ENCODE measurements around the gene DZIP3.

DZIP3 gene

DNA sequence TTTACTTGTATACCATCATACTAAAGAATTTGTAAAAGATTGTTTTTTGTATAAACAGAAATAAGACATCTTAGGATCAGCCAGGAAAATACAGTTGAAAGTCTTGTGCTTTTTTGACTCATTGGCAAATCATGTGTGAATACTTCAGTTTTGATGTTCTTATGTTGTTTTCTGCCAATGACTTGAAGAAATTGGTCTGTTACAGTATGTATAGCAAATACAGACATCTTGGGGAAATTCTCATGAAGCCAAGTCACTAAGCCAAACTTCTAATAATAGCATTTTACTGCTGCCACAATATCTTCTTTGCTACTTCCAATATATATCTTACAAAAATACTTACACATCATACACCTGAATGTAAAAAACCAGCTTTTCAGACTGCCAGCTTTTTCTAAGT lies 83.2 kb downstream of the DZIP3 start:
- no peak for ATAC-seq

DNA sequence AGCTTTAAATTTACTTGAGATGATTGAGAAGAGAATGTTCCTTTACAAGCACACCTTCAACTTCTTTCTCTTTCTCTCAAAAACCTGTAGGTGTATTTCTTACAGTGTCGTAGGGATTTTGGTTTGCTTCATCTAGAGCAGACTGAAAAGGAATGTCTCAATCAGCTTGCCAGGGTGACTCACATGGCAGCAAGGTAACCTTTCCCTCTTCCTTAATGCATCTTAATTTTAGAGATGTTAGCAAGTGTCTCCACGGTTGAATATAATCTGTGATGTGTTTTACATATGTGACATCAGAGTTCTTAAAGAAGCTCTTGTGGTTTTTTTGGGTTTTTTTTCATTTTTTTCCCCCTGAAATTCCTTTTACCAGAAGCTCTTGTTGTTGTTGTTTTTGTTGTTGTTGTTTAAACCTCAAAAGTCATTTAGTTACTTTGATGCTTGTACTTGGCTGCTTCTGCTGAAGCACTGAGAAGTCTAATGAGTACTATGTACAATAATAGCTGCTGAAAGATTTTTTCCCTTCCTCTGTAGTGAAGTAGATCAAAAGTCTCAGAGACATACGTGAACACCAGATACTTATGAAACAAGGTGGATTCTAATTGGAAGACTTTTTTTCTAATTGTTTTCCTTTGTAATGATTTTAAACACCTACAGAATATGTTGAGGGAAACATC lies 84.6 kb downstream of the DZIP3 start:
- no peak for TF ChIP-seq TOX (CRISPR knock-in tag; IDR thresholded peaks at IDR 0.05; ENCODE audit: borderline replicate concordance)
- TF ChIP-seq, protein P1, sequence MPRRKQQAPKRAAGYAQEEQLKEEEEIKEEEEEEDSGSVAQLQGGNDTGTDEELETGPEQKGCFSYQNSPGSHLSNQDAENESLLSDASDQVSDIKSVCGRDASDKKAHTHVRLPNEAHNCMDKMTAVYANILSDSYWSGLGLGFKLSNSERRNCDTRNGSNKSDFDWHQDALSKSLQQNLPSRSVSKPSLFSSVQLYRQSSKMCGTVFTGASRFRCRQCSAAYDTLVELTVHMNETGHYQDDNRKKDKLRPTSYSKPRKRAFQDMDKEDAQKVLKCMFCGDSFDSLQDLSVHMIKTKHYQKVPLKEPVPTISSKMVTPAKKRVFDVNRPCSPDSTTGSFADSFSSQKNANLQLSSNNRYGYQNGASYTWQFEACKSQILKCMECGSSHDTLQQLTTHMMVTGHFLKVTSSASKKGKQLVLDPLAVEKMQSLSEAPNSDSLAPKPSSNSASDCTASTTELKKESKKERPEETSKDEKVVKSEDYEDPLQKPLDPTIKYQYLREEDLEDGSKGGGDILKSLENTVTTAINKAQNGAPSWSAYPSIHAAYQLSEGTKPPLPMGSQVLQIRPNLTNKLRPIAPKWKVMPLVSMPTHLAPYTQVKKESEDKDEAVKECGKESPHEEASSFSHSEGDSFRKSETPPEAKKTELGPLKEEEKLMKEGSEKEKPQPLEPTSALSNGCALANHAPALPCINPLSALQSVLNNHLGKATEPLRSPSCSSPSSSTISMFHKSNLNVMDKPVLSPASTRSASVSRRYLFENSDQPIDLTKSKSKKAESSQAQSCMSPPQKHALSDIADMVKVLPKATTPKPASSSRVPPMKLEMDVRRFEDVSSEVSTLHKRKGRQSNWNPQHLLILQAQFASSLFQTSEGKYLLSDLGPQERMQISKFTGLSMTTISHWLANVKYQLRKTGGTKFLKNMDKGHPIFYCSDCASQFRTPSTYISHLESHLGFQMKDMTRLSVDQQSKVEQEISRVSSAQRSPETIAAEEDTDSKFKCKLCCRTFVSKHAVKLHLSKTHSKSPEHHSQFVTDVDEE (CRISPR knock-in tag; IDR thresholded peaks at IDR 0.05), result no peak
- TF ChIP-seq CSDC2 (CRISPR knock-in tag; IDR thresholded peaks at IDR 0.05), result no peak
- no peak for TF ChIP-seq SNAI2 (CRISPR knock-in tag; IDR thresholded peaks at IDR 0.05)
- TF ChIP-seq ESRRG (CRISPR knock-in tag; IDR thresholded peaks at IDR 0.05), result no peak
- TF ChIP-seq, protein P2, sequence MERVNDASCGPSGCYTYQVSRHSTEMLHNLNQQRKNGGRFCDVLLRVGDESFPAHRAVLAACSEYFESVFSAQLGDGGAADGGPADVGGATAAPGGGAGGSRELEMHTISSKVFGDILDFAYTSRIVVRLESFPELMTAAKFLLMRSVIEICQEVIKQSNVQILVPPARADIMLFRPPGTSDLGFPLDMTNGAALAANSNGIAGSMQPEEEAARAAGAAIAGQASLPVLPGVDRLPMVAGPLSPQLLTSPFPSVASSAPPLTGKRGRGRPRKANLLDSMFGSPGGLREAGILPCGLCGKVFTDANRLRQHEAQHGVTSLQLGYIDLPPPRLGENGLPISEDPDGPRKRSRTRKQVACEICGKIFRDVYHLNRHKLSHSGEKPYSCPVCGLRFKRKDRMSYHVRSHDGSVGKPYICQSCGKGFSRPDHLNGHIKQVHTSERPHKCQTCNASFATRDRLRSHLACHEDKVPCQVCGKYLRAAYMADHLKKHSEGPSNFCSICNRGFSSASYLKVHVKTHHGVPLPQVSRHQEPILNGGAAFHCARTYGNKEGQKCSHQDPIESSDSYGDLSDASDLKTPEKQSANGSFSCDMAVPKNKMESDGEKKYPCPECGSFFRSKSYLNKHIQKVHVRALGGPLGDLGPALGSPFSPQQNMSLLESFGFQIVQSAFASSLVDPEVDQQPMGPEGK (CRISPR knock-in tag; IDR thresholded peaks at IDR 0.05; ENCODE audit: borderline replicate concordance), result no peak
- no peak for TF ChIP-seq ZFP3 (CRISPR knock-in tag; IDR thresholded peaks at IDR 0.05)
- no peak for TF ChIP-seq ZC3H10 (CRISPR knock-in tag; IDR thresholded peaks at IDR 0.05)
- TF ChIP-seq GLIS3 (CRISPR knock-in tag; IDR thresholded peaks at IDR 0.05), result no peak
- no peak for TF ChIP-seq ZNF565 (CRISPR knock-in tag; conservative IDR thresholded peaks at IDR 0.05; ENCODE audit: low read depth)
- TF ChIP-seq ZNF8 (CRISPR knock-in tag; IDR thresholded peaks at IDR 0.05), result no peak
- no peak for ATAC-seq

More for the DNA sequence above, 83.2 kb downstream of the DZIP3 start:
- TF ChIP-seq ESRRG (CRISPR knock-in tag; IDR thresholded peaks at IDR 0.05), result no peak
- TF ChIP-seq SNAI2 (CRISPR knock-in tag; IDR thresholded peaks at IDR 0.05), result no peak
- no peak for TF ChIP-seq OSR1 (CRISPR knock-in tag; IDR thresholded peaks at IDR 0.05)
- TF ChIP-seq, protein P1 (CRISPR knock-in tag; IDR thresholded peaks at IDR 0.05), result no peak
- no peak for TF ChIP-seq ZNF8 (CRISPR knock-in tag; IDR thresholded peaks at IDR 0.05)
- TF ChIP-seq PPARA (CRISPR knock-in tag; IDR thresholded peaks at IDR 0.05; ENCODE audit: borderline replicate concordance), result no peak
- no peak for TF ChIP-seq GLIS3 (CRISPR knock-in tag; IDR thresholded peaks at IDR 0.05)
- TF ChIP-seq, protein P3, sequence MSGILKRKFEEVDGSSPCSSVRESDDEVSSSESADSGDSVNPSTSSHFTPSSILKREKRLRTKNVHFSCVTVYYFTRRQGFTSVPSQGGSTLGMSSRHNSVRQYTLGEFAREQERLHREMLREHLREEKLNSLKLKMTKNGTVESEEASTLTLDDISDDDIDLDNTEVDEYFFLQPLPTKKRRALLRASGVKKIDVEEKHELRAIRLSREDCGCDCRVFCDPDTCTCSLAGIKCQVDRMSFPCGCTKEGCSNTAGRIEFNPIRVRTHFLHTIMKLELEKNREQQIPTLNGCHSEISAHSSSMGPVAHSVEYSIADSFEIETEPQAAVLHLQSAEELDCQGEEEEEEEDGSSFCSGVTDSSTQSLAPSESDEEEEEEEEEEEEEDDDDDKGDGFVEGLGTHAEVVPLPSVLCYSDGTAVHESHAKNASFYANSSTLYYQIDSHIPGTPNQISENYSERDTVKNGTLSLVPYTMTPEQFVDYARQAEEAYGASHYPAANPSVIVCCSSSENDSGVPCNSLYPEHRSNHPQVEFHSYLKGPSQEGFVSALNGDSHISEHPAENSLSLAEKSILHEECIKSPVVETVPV (CRISPR knock-in tag; IDR thresholded peaks at IDR 0.05), result no peak
- TF ChIP-seq CSDC2 (CRISPR knock-in tag; IDR thresholded peaks at IDR 0.05), result no peak
- TF ChIP-seq TOX (CRISPR knock-in tag; IDR thresholded peaks at IDR 0.05; ENCODE audit: borderline replicate concordance), result no peak
- TF ChIP-seq, protein P4, sequence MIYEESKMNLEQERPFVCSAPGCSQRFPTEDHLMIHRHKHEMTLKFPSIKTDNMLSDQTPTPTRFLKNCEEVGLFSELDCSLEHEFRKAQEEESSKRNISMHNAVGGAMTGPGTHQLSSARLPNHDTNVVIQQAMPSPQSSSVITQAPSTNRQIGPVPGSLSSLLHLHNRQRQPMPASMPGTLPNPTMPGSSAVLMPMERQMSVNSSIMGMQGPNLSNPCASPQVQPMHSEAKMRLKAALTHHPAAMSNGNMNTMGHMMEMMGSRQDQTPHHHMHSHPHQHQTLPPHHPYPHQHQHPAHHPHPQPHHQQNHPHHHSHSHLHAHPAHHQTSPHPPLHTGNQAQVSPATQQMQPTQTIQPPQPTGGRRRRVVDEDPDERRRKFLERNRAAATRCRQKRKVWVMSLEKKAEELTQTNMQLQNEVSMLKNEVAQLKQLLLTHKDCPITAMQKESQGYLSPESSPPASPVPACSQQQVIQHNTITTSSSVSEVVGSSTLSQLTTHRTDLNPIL (CRISPR knock-in tag; IDR thresholded peaks at IDR 0.05; ENCODE audit: low read depth), result no peak

DNA sequence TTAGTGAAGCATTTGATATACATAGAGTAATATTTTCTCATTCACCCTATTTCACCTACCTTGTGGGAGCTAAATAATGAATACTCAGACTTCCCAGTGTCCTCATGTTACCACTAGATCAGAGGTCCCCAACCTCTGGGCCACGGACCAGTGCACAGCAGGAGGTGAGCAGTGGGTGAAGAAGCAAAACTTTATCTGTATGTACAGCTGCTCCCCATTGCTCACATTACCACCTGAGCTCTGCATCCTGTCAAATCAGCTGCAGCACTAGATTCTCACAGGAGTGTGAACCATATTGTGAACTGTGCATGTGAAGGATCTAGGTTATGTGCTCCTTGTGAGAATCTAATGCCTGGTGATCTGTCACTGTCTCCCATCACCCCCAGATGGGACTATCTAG lies 88.3 kb downstream of the DZIP3 start:
- ATAC-seq, result no peak
- TF ChIP-seq, protein P5, sequence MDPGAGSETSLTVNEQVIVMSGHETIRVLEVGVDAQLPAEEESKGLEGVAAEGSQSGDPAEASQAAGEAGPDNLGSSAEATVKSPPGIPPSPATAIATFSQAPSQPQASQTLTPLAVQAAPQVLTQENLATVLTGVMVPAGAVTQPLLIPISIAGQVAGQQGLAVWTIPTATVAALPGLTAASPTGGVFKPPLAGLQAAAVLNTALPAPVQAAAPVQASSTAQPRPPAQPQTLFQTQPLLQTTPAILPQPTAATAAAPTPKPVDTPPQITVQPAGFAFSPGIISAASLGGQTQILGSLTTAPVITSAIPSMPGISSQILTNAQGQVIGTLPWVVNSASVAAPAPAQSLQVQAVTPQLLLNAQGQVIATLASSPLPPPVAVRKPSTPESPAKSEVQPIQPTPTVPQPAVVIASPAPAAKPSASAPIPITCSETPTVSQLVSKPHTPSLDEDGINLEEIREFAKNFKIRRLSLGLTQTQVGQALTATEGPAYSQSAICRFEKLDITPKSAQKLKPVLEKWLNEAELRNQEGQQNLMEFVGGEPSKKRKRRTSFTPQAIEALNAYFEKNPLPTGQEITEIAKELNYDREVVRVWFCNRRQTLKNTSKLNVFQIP (CRISPR knock-in tag; IDR thresholded peaks at IDR 0.05; ENCODE audit: borderline replicate concordance, low read depth), result no peak
- no peak for TF ChIP-seq BACH2 (CRISPR knock-in tag; IDR thresholded peaks at IDR 0.05; ENCODE audit: borderline replicate concordance)
- no peak for TF ChIP-seq ZNF565 (CRISPR knock-in tag; conservative IDR thresholded peaks at IDR 0.05; ENCODE audit: low read depth)
- TF ChIP-seq PPARA (CRISPR knock-in tag; IDR thresholded peaks at IDR 0.05; ENCODE audit: borderline replicate concordance), result no peak
- TF ChIP-seq, protein P2 (CRISPR knock-in tag; IDR thresholded peaks at IDR 0.05; ENCODE audit: borderline replicate concordance), result no peak
- TF ChIP-seq RARB (CRISPR knock-in tag; IDR thresholded peaks at IDR 0.05), result no peak
- TF ChIP-seq, protein P1 (CRISPR knock-in tag; IDR thresholded peaks at IDR 0.05), result no peak
